GM12872 (cell line): ENCODE data around the gene TFAP2E.

Experiments used
- CTCF ChIP-seq: IDR thresholded peaks from 3 replicates; pipeline ENCODE4 v1.5.1; 2011; ENCODE audit warnings: low read depth, mild to moderate bottlenecking, low read length, moderate library complexity; ENCODE audit not compliant: insufficient read depth

Gene TFAP2E

GRCh38 chr1:35631396-35631795 is 58.3 kb downstream of the TFAP2E start:
- no peak for TF ChIP-seq CTCF

DNA sequence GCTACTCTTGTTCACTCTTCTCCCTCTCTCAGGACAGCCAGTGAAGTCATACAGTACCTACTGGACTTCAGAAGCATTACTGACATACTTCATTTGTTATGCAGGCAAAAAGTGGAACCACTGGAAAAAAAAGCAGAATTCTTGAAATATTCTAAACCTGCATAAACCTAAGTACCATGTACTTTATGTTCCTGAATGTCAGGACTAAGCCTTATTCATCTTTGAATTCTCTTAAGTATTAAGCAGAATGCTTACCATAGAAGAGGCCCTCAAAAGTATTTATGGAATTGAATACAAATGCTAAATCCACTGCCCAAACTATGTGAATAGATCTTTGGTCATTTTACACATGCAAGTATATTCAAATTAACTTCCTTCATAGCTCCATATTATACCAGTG is 60.4 kb downstream of the TFAP2E start:
- TF ChIP-seq CTCF: no peak

- TF ChIP-seq CTCF: no peak
These were observed 64.3 kb downstream of the TFAP2E start for GRCh38 chr1:35637401-35637809.

DNA sequence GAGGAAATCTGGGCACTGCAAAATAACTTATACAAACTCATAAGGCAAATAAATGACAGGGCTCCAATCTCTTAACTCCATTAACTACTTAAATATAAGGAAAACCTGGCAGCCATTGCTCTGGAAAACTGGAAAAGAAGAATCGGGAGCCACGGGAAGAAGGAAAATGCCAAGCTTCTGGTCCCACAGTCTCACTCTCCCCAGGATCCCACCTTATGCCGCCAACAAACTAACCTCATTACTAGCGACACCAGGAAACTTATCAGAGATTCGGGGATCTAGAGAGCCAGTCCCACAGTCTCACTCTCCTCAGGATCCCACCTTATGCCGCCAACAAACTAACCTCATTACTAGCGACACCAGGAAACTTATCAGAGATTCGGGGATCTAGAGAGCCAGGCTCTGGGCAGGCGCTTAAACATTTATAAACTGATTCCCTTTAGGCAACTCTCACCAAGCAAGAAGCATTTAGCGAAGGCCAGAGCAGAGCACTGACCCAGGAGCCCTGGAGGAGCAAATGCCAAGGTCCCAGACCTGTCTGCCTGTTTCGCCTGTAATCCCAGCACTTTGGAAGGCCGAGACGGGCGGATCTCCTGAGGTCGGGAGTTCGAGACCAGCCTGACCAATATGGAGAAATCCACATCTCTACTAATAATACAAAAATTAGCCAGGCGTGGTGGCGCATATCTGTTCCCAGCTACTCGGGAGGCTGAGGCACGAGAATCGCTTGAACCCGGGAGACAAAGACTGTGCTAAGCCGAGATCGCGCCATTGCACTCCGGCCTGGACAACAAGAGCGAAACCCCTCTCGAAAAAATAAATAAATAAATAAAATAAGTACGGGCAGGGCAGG is 67.5 kb downstream of the TFAP2E start:
- TF ChIP-seq CTCF: no peak

DNA sequence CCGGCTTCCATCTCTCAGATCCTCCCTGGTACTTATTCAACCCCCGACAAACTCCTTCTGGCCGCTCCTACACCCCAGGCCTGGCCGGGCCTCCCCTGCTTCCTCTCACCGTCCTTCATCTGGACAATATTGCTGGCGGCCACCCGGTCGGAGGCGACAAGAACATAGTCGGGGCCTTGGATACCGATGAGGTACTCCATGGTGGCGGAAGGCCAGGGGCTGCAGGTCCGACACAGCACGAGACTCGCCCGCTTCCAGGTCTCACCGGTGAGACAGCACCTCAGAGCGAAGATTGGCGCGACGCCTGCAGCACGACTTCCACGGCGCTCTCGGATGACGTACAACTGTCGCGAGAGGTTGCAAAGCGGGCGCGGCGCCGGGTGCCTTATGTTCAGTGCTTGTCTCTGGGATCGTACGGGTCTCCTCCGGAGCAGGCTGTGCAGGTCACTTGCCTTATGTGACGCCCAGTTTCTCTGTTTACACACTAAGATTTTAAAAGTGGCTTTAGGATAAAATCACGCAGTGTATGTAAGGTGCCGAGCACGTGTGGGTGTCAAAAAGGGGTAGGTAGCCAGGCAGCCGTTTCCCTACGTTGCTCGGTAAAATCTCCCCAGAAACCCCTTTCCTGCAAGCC is 68.2 kb downstream of the TFAP2E start, which contains the start of gene PSMB2:
PSMB2 (minus strand) TSS at position 294 of the 634 bp plus-strand sequence; CDS start at position 200, 94 bp downstream.
- no peak for TF ChIP-seq CTCF

GRCh38 chr1:35642471-35642955 is 69.4 kb downstream of the TFAP2E start:
- no peak for TF ChIP-seq CTCF

- no peak for TF ChIP-seq CTCF
These were observed 71.1 kb downstream of the TFAP2E start for GRCh38 chr1:35644204-35644603.
